ENCODE data around the gene TRAK2. TPM values are rescaled to one million over a fixed set of nuclear protein-coding genes. Genes with fewer than 3 reads are reported as not detected.

Gene TRAK2
- polyA plus RNA-seq, 1 donor from 2014 or later = 19.6 TPM

DNA sequence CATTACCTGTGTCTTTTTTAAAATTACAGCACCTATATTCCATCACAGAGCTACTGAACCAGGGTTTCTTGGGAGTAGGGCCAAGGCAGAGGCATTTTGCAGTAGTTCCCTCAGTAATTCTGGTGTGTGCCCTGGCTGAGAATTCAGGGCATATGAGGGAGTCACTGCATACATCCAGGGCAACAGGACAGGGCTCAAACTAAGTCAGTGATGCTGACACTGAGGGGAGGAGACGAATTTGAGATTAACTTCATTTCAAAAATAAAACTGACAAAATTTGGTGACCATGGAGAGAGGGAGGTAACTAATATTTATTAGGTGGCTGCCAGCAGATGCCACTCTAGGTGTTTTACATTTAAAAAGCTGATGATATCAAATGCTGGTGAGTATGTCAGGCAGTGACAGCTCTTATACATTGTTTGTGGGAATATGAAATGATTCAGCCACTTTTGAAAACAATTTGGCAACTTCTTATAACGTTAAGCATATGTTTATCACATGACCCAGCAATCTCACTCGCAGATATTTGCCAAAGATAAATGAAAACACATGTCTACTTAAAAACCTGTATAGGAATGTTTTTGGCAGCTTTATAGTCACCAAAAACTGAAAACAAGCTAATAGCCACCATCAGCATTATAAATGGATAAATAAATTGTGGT, 20.6 kb upstream of the TRAK2 start:
- no peaks in the 10 kb centered on the region for H4K20me1 ChIP-seq (ENCODE audit: insufficient read depth)
- TF ChIP-seq SMC3 (conservative IDR thresholded peaks at IDR 0.05; ENCODE audit: poor library complexity) = no peak
- no peak for TF ChIP-seq MXI1 (conservative IDR thresholded peaks at IDR 0.05; ENCODE audit: poor library complexity, severe bottlenecking)
- no peak for TF ChIP-seq EP300 (conservative IDR thresholded peaks at IDR 0.05; ENCODE audit: poor library complexity, severe bottlenecking)
- TF ChIP-seq, protein P1, sequence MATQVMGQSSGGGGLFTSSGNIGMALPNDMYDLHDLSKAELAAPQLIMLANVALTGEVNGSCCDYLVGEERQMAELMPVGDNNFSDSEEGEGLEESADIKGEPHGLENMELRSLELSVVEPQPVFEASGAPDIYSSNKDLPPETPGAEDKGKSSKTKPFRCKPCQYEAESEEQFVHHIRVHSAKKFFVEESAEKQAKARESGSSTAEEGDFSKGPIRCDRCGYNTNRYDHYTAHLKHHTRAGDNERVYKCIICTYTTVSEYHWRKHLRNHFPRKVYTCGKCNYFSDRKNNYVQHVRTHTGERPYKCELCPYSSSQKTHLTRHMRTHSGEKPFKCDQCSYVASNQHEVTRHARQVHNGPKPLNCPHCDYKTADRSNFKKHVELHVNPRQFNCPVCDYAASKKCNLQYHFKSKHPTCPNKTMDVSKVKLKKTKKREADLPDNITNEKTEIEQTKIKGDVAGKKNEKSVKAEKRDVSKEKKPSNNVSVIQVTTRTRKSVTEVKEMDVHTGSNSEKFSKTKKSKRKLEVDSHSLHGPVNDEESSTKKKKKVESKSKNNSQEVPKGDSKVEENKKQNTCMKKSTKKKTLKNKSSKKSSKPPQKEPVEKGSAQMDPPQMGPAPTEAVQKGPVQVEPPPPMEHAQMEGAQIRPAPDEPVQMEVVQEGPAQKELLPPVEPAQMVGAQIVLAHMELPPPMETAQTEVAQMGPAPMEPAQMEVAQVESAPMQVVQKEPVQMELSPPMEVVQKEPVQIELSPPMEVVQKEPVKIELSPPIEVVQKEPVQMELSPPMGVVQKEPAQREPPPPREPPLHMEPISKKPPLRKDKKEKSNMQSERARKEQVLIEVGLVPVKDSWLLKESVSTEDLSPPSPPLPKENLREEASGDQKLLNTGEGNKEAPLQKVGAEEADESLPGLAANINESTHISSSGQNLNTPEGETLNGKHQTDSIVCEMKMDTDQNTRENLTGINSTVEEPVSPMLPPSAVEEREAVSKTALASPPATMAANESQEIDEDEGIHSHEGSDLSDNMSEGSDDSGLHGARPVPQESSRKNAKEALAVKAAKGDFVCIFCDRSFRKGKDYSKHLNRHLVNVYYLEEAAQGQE (IDR thresholded peaks at IDR 0.05; ENCODE audit: borderline replicate concordance) = no peak
- TF ChIP-seq EZH2 (IDR thresholded peaks at IDR 0.05; ENCODE audit: borderline replicate concordance, insufficient read depth, low read length, poor library complexity, severe bottlenecking) = no peak
- TF ChIP-seq POLR2AphosphoS5 (IDR thresholded peaks at IDR 0.05) = no peak
- H3K27ac ChIP-seq (ENCODE audit: low read length) = no peak overlapping the region
- H3K9ac ChIP-seq (ENCODE audit: low read length) = no peak overlapping the region
- no peaks in the 10 kb centered on the region for H3F3A ChIP-seq (ENCODE audit: insufficient read depth, low read length, poor library complexity, severe bottlenecking)
- H3K9me2 ChIP-seq (ENCODE audit: insufficient read depth, low read length) = no peaks in the 10 kb centered on the region
- H3K27me3 ChIP-seq (ENCODE audit: insufficient read depth, low read depth, low read length) = no peaks in the 10 kb centered on the region
- no peak overlapping the region for H3K4me3 ChIP-seq (ENCODE audit: low read length)
- H3K36me3 ChIP-seq (ENCODE audit: insufficient read depth, low read length) = peaks cover 6% of the 10 kb centered on the region
- H3K79me2 ChIP-seq (replicated peaks; ENCODE audit: insufficient read depth, low read length) = no peaks in the 10 kb centered on the region
- no peak overlapping the region for H2AFZ ChIP-seq (ENCODE audit: low read depth, low read length)
- H3K9me3 ChIP-seq (ENCODE audit: low read length) = no peaks in the 10 kb centered on the region
- H3K4me2 ChIP-seq (ENCODE audit: low read length) = no peak overlapping the region

DNA sequence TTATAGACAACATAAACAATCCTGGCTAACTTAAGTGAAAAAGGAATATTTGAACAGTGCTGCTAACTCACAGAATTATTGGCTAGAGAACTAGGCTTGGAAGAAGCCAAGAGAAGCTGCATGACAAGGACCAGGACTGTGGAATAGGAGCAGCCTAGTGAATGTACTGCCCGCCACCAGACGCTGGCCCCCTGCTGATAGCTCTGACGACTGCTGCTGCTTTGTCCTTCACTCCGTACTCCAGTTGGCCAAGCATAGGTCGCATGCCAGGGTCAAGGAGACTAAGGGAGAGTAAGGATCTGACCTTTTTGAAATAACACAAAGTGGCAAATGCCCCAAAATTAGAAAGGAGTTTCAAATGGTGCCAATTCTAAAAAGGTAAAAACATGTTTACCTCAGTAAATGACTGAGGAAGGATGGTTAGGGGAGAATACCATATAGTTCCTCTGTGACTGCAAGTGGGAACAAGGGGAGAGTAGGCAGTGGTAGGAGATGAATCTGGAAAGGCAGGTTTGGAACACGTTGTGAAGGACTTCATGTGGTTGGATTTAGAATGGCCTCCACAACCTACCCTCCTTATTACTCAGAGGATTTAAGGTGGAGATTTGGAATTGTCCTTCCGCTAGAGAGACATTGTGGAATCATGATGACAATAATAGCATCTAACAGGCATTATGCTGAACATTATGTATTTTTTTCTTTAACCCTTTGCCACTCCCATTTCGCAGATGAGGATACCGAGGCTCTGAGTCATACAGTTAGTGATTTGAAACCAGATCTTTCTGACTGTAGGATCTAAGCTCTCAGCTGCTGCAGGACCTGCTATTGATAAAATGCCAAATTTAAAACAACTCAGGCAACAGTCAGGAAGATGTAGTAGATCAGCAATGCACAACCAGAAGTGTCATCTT, 19.8 kb upstream of the TRAK2 start:
- H3K9me2 ChIP-seq (ENCODE audit: insufficient read depth, low read length) = no peaks in the 10 kb centered on the region
- H3K27me3 ChIP-seq (ENCODE audit: insufficient read depth, low read depth, low read length) = no peaks in the 10 kb centered on the region
- H3K9ac ChIP-seq (ENCODE audit: low read length) = no peak overlapping the region
- H3F3A ChIP-seq (ENCODE audit: insufficient read depth, low read length, poor library complexity, severe bottlenecking) = no peaks in the 10 kb centered on the region
- TF ChIP-seq POLR2AphosphoS5 (IDR thresholded peaks at IDR 0.05) (no peak), SMC3 (conservative IDR thresholded peaks at IDR 0.05; ENCODE audit: poor library complexity) (no peak), MXI1 (conservative IDR thresholded peaks at IDR 0.05; ENCODE audit: poor library complexity, severe bottlenecking) (no peak), EP300 (conservative IDR thresholded peaks at IDR 0.05; ENCODE audit: poor library complexity, severe bottlenecking) (no peak), EZH2 (IDR thresholded peaks at IDR 0.05; ENCODE audit: borderline replicate concordance, insufficient read depth, low read length, poor library complexity, severe bottlenecking) (no peak), TAF1 (IDR thresholded peaks at IDR 0.05; ENCODE audit: low read depth) (no peak), RAD21 (conservative IDR thresholded peaks at IDR 0.05) (no peak)
- TF ChIP-seq, protein P1 (IDR thresholded peaks at IDR 0.05; ENCODE audit: borderline replicate concordance) = no peak
- TF ChIP-seq, protein P2, sequence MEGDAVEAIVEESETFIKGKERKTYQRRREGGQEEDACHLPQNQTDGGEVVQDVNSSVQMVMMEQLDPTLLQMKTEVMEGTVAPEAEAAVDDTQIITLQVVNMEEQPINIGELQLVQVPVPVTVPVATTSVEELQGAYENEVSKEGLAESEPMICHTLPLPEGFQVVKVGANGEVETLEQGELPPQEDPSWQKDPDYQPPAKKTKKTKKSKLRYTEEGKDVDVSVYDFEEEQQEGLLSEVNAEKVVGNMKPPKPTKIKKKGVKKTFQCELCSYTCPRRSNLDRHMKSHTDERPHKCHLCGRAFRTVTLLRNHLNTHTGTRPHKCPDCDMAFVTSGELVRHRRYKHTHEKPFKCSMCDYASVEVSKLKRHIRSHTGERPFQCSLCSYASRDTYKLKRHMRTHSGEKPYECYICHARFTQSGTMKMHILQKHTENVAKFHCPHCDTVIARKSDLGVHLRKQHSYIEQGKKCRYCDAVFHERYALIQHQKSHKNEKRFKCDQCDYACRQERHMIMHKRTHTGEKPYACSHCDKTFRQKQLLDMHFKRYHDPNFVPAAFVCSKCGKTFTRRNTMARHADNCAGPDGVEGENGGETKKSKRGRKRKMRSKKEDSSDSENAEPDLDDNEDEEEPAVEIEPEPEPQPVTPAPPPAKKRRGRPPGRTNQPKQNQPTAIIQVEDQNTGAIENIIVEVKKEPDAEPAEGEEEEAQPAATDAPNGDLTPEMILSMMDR (IDR thresholded peaks at IDR 0.05; ENCODE audit: poor library complexity, severe bottlenecking) = no peak
- H3K27ac ChIP-seq (ENCODE audit: low read length) = no peak overlapping the region
- H3K4me3 ChIP-seq (ENCODE audit: low read length) = no peak overlapping the region
- no peaks in the 10 kb centered on the region for H4K20me1 ChIP-seq (ENCODE audit: insufficient read depth)
- no peaks in the 10 kb centered on the region for H3K9me3 ChIP-seq (ENCODE audit: low read length)
- H3K4me2 ChIP-seq (ENCODE audit: low read length) = no peak overlapping the region
- peaks cover 6% of the 10 kb centered on the region for H3K36me3 ChIP-seq (ENCODE audit: insufficient read depth, low read length)
- no peak overlapping the region for H2AFZ ChIP-seq (ENCODE audit: low read depth, low read length)
- H3K79me2 ChIP-seq (replicated peaks; ENCODE audit: insufficient read depth, low read length) = no peaks in the 10 kb centered on the region
